Body of pancreas (tissue), 4 donors: Measurements from ENCODE around the gene RCHY1. TPM values are rescaled to one million over a fixed set of nuclear protein-coding genes. Genes with fewer than 3 reads are reported as not detected.

Experiments
- ATAC-seq: fragments of 150-250 bp; one replicate; pipeline ENCODE4 v1.9.1; 2016
- DNase-seq, 4 donors: peaks; one replicate each; pipeline ENCODE4 v3.0.0-alpha.2; 2019
- H3K27ac ChIP-seq, 4 donors: fragments of 200-600 bp; sonication (generic); 1 replicate in 3 of 4; 2 replicates in 1 of 4; pipeline versions ENCODE4 v1.5.1 to v1.6.1; 2016 to 2019; ENCODE audit warnings: mild to moderate bottlenecking in 1 of 4, mixed read lengths in 1 of 4, moderate library complexity in 1 of 4
- H3K27me3 ChIP-seq, 2 donors: fragments of 200-600 bp; sonication (generic); one replicate each; pipeline ENCODE4 v1.6.0; 2016; ENCODE audit warnings: mild to moderate bottlenecking in 1 of 2
- H3K36me3 ChIP-seq, 2 donors: fragments of 200-600 bp; sonication (generic); replicated peaks in 1 of 2; 2 replicates each; pipeline ENCODE4 v1.5.1; 2016; ENCODE audit warnings: low read depth in 2 of 2; ENCODE audit not compliant: insufficient read depth in 1 of 2
- H3K4me1 ChIP-seq: fragments of 200-600 bp; sonication (generic); one replicate; pipeline ENCODE4 v1.6.0; 2016
- H3K4me3 ChIP-seq, 2 donors: fragments of 200-600 bp; sonication (generic); 1 replicate in 1 of 2; 2 replicates in 1 of 2; pipeline ENCODE4 v1.5.1; 2016 to 2019
- H3K9me3 ChIP-seq, 3 donors: fragments of 200-600 bp; sonication (generic); 1 replicate in 2 of 3; 2 replicates in 1 of 3; pipeline ENCODE4 v1.5.1; 2016
- CTCF ChIP-seq, 7 experiments: fragments of 450-650 bp in 4 of 7; fragments of 200-600 bp in 3 of 7; sonication (generic) in 3 of 7; IDR thresholded peaks; one replicate each; pipeline ENCODE4 v1.5.1; 2016 to 2019; ENCODE audit warnings: antibody characterized with exemption in 7 of 7
- POLR2A ChIP-seq, 3 donors: fragments of 450-650 bp; IDR thresholded peaks; one replicate each; pipeline ENCODE4 v1.6.1; 2016; ENCODE audit warnings: antibody characterized with exemption in 3 of 3, mild to moderate bottlenecking in 2 of 3
- WGBS, 2 donors: methylation state at CpG; one replicate each; pipeline ENCODE4 v1.1.5; 2017; 5-methylcytosine and 5-hydroxymethylcytosine counted together
- intact Hi-C: fragments of 100-400 bp; cut with DNase I; formaldehyde crosslinking; loops from one replicate; pipeline ENCODE4 v1.15.1; 2023
- total RNA-seq, 2 donors: library from RNA; depleted of rRNA; stranded (reverse); fragments of >200 nt; gene quantifications; one replicate each; pipeline ENCODE4 v1.1.0, GENCODE V29; 2016

RCHY1 gene
- total RNA-seq, 2 donors from 2014 or later = 20.0 to 22.4 TPM

GRCh38 chr4:75496406-75496805 is 17.8 kb downstream of the RCHY1 start:
- TF ChIP-seq CTCF (IDR thresholded peaks at IDR 0.05) = no peak
- TF ChIP-seq POLR2A (IDR thresholded peaks at IDR 0.05) = no peak
- DNase-seq (no peak), ATAC-seq (no peak)
- Histone ChIP-seq H3K4me1 (no peaks in the 10 kb centered on the region), H3K4me3 (no peak overlapping the region), H3K27ac (no peak overlapping the region), H3K36me3 (peaks cover 0 to 3% of the 10 kb centered on the region in 2 donors), H3K27me3 (no peaks in the 10 kb centered on the region), H3K9me3 (no peaks in the 10 kb centered on the region)
- WGBS, 2 donors = 90 to 100% methylated on average over 2 of the region's 2 CpGs
- intact Hi-C loops = no loop called here

- Histone ChIP-seq H3K9me3 (no peaks in the 10 kb centered on the region), H3K36me3 (peaks cover 0 to 2% of the 10 kb centered on the region in 2 donors), H3K4me1 (no peaks in the 10 kb centered on the region), H3K4me3 (no peak overlapping the region), H3K27me3 (no peaks in the 10 kb centered on the region), H3K27ac (no peak overlapping the region)
- intact Hi-C loops = no loop called here
- no peak for ATAC-seq
- DNase-seq = no peak
- TF ChIP-seq POLR2A (IDR thresholded peaks at IDR 0.05) (no peak), CTCF (IDR thresholded peaks at IDR 0.05) (no peak)
- WGBS, 2 donors = 64% methylated on average over 2 of the region's 2 CpGs
Observed at GRCh38 chr4:75495476-75495875, 18.7 kb downstream of the RCHY1 start.

- Histone ChIP-seq H3K4me3 (no peak overlapping the region), H3K27me3 (no peaks in the 10 kb centered on the region), H3K9me3 (no peaks in the 10 kb centered on the region), H3K36me3 (peaks cover 3 to 4% of the 10 kb centered on the region in 2 donors), H3K27ac (no peak overlapping the region), H3K4me1 (no peaks in the 10 kb centered on the region)
- intact Hi-C loops = no loop called here
- ATAC-seq (peak; percentile 56), DNase-seq (no peak)
- 25 to 30% methylated on average over 1 of the region's 1 CpG for WGBS, 2 donors
- no peak for TF ChIP-seq CTCF (IDR thresholded peaks at IDR 0.05)
Observed at GRCh38 chr4:75494563-75494962, 19.6 kb downstream of the RCHY1 start.

- TF ChIP-seq POLR2A (IDR thresholded peaks at IDR 0.05) (no peak), CTCF (IDR thresholded peaks at IDR 0.05) (peak in 5 of 7 experiments; percentile 16 to 36 (median 32))
- Histone ChIP-seq H3K4me1 (no peaks in the 10 kb centered on the region), H3K27me3 (no peaks in the 10 kb centered on the region), H3K9me3 (no peaks in the 10 kb centered on the region), H3K4me3 (no peak overlapping the region), H3K27ac (no peak overlapping the region), H3K36me3 (peaks cover 3 to 6% of the 10 kb centered on the region in 2 donors)
- DNase-seq (no peak), ATAC-seq (no peak)
- 52 to 65% methylated on average over 2 of the region's 2 CpGs for WGBS, 2 donors
- intact Hi-C loops = no loop called here
Observed at GRCh38 chr4:75490155-75490554, 24.0 kb downstream of the RCHY1 start.

GRCh38 chr4:75484190-75484589 is 30.0 kb downstream of the RCHY1 start:
- intact Hi-C loops = no loop called here
- Histone ChIP-seq H3K27ac (no peak overlapping the region), H3K27me3 (no peaks in the 10 kb centered on the region), H3K4me3 (no peak overlapping the region), H3K9me3 (no peaks in the 10 kb centered on the region), H3K4me1 (no peaks in the 10 kb centered on the region), H3K36me3 (peaks cover 0 to 13% of the 10 kb centered on the region in 2 donors)
- TF ChIP-seq CTCF (IDR thresholded peaks at IDR 0.05) = no peak
- no peak for TF ChIP-seq POLR2A (IDR thresholded peaks at IDR 0.05)
- peak in 1 of 4 donors; percentile 3 for DNase-seq
- 68 to 89% methylated on average over 4 of the region's 4 CpGs for WGBS, 2 donors
- ATAC-seq = no peak
